ENCODE measurements around the gene TFRC. TPM values are rescaled to one million over a fixed set of nuclear protein-coding genes. Genes with fewer than 3 reads are reported as not detected.

The TFRC gene
- total RNA-seq, 1 experiment from 2014 or later: 604 TPM

DNA sequence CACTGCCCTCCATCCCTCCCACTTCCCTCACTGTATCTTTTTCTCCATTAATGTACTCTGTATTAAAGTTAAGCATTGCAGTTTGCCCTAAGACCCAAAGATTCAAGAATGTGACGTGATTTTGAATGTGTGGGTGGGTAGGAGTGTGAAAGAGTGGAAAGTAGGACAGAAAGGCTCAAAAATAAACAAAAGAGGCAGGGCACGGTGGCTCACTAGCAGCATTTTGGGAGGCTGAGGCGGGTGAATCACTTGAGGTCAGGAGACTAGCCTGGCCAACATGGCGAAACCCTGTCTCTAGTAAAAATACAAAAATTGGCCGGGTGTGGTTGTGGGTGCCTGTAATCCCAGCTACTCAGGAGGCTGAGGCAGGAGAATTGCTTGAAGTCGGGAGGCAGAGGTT is 18.4 kb downstream of the TFRC start:
- no peak overlapping the region for H3K27ac ChIP-seq (ENCODE audit: low read length)
- ChIA-PET CTCF (interaction anchor here (0.7 kb wide), 1 partner anchor 15 kb away, joined by 3 read pairs; no protein-coding TSS in a partner anchor), POLR2A (no interaction called here)
- no peaks in the 10 kb centered on the region for H3K9me3 ChIP-seq (ENCODE audit: control insufficient read depth, insufficient read depth, low read depth, low read length)
- H3K36me3 ChIP-seq (ENCODE audit: control insufficient read depth, insufficient read depth, low read length): peaks cover 68% of the 10 kb centered on the region
- H3K4me1 ChIP-seq (ENCODE audit: control insufficient read depth, insufficient read depth, low read length): no peaks in the 10 kb centered on the region
- intact Hi-C loops (cut with micrococcal nuclease; ENCODE audit: unreplicated experiment) (no loop called here), in situ Hi-C loops (cut with HindIII; ENCODE audit: low pct_unique_long_range_greater_than_20kb, low sequenced_read_pairs) (no loop called here)
- H3K4me3 ChIP-seq (ENCODE audit: low read depth in 2 of 2, low read length in 2 of 2): no peak overlapping the region
- BruUV-seq (replicated peaks): no TSS peak
- DNase-seq (ENCODE audit: low read depth, low spot score) (no peak), ATAC-seq (no peak)
- TF ChIP-seq TCF7L2 (IDR thresholded peaks at IDR 0.05; ENCODE audit: low read depth, low read length) (no peak), SIN3A (IDR thresholded peaks at IDR 0.05; ENCODE audit: borderline replicate concordance, insufficient read depth, low read depth, low read length) (no peak), POLR2AphosphoS5 (IDR thresholded peaks at IDR 0.05; ENCODE audit: low read depth, low read length) (no peak)
- TF ChIP-seq, protein P1, sequence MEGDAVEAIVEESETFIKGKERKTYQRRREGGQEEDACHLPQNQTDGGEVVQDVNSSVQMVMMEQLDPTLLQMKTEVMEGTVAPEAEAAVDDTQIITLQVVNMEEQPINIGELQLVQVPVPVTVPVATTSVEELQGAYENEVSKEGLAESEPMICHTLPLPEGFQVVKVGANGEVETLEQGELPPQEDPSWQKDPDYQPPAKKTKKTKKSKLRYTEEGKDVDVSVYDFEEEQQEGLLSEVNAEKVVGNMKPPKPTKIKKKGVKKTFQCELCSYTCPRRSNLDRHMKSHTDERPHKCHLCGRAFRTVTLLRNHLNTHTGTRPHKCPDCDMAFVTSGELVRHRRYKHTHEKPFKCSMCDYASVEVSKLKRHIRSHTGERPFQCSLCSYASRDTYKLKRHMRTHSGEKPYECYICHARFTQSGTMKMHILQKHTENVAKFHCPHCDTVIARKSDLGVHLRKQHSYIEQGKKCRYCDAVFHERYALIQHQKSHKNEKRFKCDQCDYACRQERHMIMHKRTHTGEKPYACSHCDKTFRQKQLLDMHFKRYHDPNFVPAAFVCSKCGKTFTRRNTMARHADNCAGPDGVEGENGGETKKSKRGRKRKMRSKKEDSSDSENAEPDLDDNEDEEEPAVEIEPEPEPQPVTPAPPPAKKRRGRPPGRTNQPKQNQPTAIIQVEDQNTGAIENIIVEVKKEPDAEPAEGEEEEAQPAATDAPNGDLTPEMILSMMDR (IDR thresholded peaks at IDR 0.05): no peak
- TF ChIP-seq, protein P2, sequence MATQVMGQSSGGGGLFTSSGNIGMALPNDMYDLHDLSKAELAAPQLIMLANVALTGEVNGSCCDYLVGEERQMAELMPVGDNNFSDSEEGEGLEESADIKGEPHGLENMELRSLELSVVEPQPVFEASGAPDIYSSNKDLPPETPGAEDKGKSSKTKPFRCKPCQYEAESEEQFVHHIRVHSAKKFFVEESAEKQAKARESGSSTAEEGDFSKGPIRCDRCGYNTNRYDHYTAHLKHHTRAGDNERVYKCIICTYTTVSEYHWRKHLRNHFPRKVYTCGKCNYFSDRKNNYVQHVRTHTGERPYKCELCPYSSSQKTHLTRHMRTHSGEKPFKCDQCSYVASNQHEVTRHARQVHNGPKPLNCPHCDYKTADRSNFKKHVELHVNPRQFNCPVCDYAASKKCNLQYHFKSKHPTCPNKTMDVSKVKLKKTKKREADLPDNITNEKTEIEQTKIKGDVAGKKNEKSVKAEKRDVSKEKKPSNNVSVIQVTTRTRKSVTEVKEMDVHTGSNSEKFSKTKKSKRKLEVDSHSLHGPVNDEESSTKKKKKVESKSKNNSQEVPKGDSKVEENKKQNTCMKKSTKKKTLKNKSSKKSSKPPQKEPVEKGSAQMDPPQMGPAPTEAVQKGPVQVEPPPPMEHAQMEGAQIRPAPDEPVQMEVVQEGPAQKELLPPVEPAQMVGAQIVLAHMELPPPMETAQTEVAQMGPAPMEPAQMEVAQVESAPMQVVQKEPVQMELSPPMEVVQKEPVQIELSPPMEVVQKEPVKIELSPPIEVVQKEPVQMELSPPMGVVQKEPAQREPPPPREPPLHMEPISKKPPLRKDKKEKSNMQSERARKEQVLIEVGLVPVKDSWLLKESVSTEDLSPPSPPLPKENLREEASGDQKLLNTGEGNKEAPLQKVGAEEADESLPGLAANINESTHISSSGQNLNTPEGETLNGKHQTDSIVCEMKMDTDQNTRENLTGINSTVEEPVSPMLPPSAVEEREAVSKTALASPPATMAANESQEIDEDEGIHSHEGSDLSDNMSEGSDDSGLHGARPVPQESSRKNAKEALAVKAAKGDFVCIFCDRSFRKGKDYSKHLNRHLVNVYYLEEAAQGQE (IDR thresholded peaks at IDR 0.05; ENCODE audit: insufficient read depth in 1 of 2, low read depth in 2 of 2, low read length in 1 of 2): no peak
- H3K27me3 ChIP-seq (ENCODE audit: control insufficient read depth, insufficient read depth, low read length): no peaks in the 10 kb centered on the region

DNA sequence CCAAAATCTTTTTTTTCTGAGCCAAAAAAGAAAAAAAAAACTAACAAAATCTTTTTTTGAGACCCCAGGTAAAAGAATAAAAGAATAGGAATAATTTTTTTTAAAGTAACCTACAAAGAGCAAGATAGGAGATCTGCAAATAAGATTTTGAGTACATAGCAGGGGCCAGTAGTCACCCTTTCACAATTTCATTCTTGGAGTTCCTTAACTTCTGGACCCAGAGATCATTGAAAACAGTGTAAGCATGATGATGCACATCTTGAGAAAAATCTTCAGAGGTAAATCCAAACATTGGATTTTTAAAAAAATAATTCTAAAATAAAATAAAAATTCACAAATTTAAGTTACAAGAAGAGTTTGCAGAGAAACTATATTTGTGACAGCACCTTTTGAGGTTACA is 18.8 kb downstream of the TFRC start:
- H3K27ac ChIP-seq (ENCODE audit: low read length): no peak overlapping the region
- DNase-seq (ENCODE audit: low read depth, low spot score) (no peak), ATAC-seq (no peak)
- TF ChIP-seq, protein P2 (IDR thresholded peaks at IDR 0.05; ENCODE audit: insufficient read depth in 1 of 2, low read depth in 2 of 2, low read length in 1 of 2): no peak
- TF ChIP-seq, protein P1 (IDR thresholded peaks at IDR 0.05): no peak
- no peak for TF ChIP-seq SIN3A (IDR thresholded peaks at IDR 0.05; ENCODE audit: borderline replicate concordance, insufficient read depth, low read depth, low read length)
- TF ChIP-seq TCF7L2 (IDR thresholded peaks at IDR 0.05; ENCODE audit: low read depth, low read length): no peak
- no peak for TF ChIP-seq POLR2AphosphoS5 (IDR thresholded peaks at IDR 0.05; ENCODE audit: low read depth, low read length)
- H3K4me3 ChIP-seq (ENCODE audit: low read depth in 2 of 2, low read length in 2 of 2): no peak overlapping the region
- H3K9me3 ChIP-seq (ENCODE audit: control insufficient read depth, insufficient read depth, low read depth, low read length): no peaks in the 10 kb centered on the region
- peaks cover 70% of the 10 kb centered on the region for H3K36me3 ChIP-seq (ENCODE audit: control insufficient read depth, insufficient read depth, low read length)
- H3K4me1 ChIP-seq (ENCODE audit: control insufficient read depth, insufficient read depth, low read length): no peaks in the 10 kb centered on the region
- CTCF ChIA-PET: no interaction called here
- POLR2A ChIA-PET: no interaction called here
- in situ Hi-C loops (cut with HindIII; ENCODE audit: low pct_unique_long_range_greater_than_20kb, low sequenced_read_pairs): no loop called here
- no TSS peak for BruUV-seq (replicated peaks)
- H3K27me3 ChIP-seq (ENCODE audit: control insufficient read depth, insufficient read depth, low read length): no peaks in the 10 kb centered on the region
- intact Hi-C loops (cut with micrococcal nuclease; ENCODE audit: unreplicated experiment): no loop called here

All from Panc1 (cell line).